ENCODE data around the gene SERPINB7.

GRCh38 chr18:63837590-63837989 lies 62.4 kb downstream of the SERPINB7 start:
- TF ChIP-seq EZH2 (IDR thresholded peaks at IDR 0.05; ENCODE audit: insufficient read depth, poor library complexity, severe bottlenecking) (no peak), EZH2phosphoT487 (IDR thresholded peaks at IDR 0.05; ENCODE audit: insufficient read depth, low read depth) (no peak)
